BLaER1 (cell line): ENCODE results near the gene MRPL55.
"Not testable (repeated sequence)": the region's sequence is repeated elsewhere in the genome, so short reads cannot be mapped to it uniquely, and the experiment has no call there.

Experiments used
- H3K27ac ChIP-seq: shearing (Covaris generic); formaldehyde crosslinking; 2 replicates; pipeline ENCODE4 v1.8.1; 2022
- H3K27me3 ChIP-seq: shearing (Covaris generic); formaldehyde crosslinking; 2 replicates; pipeline ENCODE4 v1.8.1; 2022
- H3K36me3 ChIP-seq: shearing (Covaris generic); formaldehyde crosslinking; 2 replicates; pipeline ENCODE4 v1.8.1; 2022
- H3K4me1 ChIP-seq: shearing (Covaris generic); formaldehyde crosslinking; 2 replicates; pipeline ENCODE4 v1.8.1; 2022
- H3K4me2 ChIP-seq: shearing (Covaris generic); formaldehyde crosslinking; 2 replicates; pipeline ENCODE4 v1.8.1; 2022
- H3K4me3 ChIP-seq: shearing (Covaris generic); formaldehyde crosslinking; 2 replicates; pipeline ENCODE4 v1.8.1; 2022
- H3K9ac ChIP-seq: shearing (Covaris generic); formaldehyde crosslinking; 2 replicates; pipeline ENCODE4 v1.8.1; 2022
- H3K9me3 ChIP-seq: shearing (Covaris generic); formaldehyde crosslinking; 2 replicates; pipeline ENCODE4 v1.8.1; 2022
- H4K20me1 ChIP-seq: shearing (Covaris generic); formaldehyde crosslinking; 2 replicates; pipeline ENCODE4 v1.8.1; 2022
- Cebpa-rat ChIP-seq: shearing (Covaris generic); IDR thresholded peaks from 2 replicates; pipeline ENCODE4 v1.8.1; 2022

The MRPL55 gene

GRCh38 chr1:228125185-228125584 is 16.1 kb upstream of the MRPL55 start:
- H3K4me1 ChIP-seq = no peaks in the 10 kb centered on the region
- H3K27ac ChIP-seq = no peak overlapping the region
- no peak overlapping the region for H3K4me2 ChIP-seq
- no peaks in the 10 kb centered on the region for H3K36me3 ChIP-seq
- H3K9me3 ChIP-seq = no peaks in the 10 kb centered on the region
- TF ChIP-seq Cebpa-rat = no peak
- H4K20me1 ChIP-seq = no peaks in the 10 kb centered on the region
- H3K4me3 ChIP-seq = no peak overlapping the region
- H3K27me3 ChIP-seq = no peaks in the 10 kb centered on the region
- no peak overlapping the region for H3K9ac ChIP-seq

- Histone ChIP-seq H3K4me1 (no peaks in the 10 kb centered on the region), H3K4me2 (no peak overlapping the region), H4K20me1 (no peaks in the 10 kb centered on the region), H3K27ac (no peak overlapping the region), H3K9me3 (peaks cover 11% of the 10 kb centered on the region), H3K4me3 (no peak overlapping the region), H3K9ac (no peak overlapping the region), H3K36me3 (no peaks in the 10 kb centered on the region), H3K27me3 (no peaks in the 10 kb centered on the region)
- no peak for TF ChIP-seq Cebpa-rat
Observed at GRCh38 chr1:228123505-228123904, 14.4 kb upstream of the MRPL55 start.

GRCh38 chr1:228122921-228123441 is 13.9 kb upstream of the MRPL55 start:
- Histone ChIP-seq H3K27ac (no peak overlapping the region), H3K4me3 (no peak overlapping the region), H3K4me2 (no peak overlapping the region), H3K27me3 (no peaks in the 10 kb centered on the region), H3K9ac (no peak overlapping the region), H3K4me1 (no peaks in the 10 kb centered on the region), H3K9me3 (peaks cover 16% of the 10 kb centered on the region), H3K36me3 (no peaks in the 10 kb centered on the region), H4K20me1 (no peaks in the 10 kb centered on the region)
- TF ChIP-seq Cebpa-rat = no peak

DNA sequence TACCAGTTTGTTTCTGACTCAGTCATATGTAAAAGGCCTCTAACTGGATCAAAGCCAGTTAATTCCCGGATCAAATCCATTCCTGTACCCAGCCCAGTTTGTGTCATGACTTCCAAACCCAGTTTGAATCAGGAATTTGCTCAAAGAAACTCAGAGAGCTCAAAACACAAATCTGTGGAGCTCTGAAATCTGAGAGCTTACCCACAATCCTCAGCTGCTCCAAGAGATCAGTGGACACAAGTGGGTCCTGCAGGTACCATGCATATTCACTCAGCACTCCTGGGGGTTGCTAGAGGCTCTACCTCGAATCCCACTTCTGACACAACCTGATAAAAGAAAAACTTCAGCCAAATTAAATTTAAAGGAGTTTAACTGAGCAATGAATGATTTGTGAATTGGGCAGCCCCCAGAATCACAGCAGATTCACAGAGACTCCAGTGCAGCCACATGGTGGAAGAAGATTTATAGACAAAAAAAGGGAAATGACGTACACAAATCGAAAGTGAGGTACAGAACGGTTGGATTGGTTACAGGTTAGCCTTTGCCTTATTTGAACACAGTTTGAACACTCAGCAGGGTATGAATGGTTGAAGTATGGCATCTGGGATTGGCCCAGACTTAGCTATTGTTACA is 11.9 kb upstream of the MRPL55 start:
- Histone ChIP-seq H4K20me1 (no peaks in the 10 kb centered on the region), H3K9me3 (peaks cover 36% of the 10 kb centered on the region), H3K4me3 (no peak overlapping the region), H3K4me1 (no peaks in the 10 kb centered on the region), H3K36me3 (no peaks in the 10 kb centered on the region), H3K27ac (no peak overlapping the region), H3K4me2 (no peak overlapping the region), H3K27me3 (no peaks in the 10 kb centered on the region), H3K9ac (no peak overlapping the region)
- TF ChIP-seq Cebpa-rat = no peak

DNA sequence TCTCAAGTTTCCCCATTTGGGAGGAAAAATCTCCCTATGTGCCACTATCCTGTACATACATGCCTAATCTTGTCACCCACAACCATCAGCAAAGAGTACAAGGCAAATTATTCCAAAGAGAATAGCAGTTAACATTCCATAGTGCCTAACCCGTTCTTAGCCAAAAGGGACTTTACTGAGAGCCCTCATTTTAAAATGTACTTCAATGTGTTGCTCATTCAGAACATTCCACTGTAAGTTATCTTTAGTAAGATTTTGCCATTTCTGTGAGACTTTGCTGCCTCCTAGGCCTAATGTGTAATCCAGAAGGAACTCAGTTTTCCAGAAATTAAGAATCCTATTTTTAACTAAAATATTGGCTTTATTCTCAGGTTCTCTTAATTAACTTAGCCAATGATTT is 11.3 kb upstream of the MRPL55 start:
- no peak for TF ChIP-seq Cebpa-rat
- no peak overlapping the region for H3K4me3 ChIP-seq
- no peaks in the 10 kb centered on the region for H4K20me1 ChIP-seq
- H3K27ac ChIP-seq = no peak overlapping the region
- H3K4me1 ChIP-seq = no peaks in the 10 kb centered on the region
- H3K27me3 ChIP-seq = no peaks in the 10 kb centered on the region
- H3K36me3 ChIP-seq = no peaks in the 10 kb centered on the region
- H3K9ac ChIP-seq = no peak overlapping the region
- peaks cover 41% of the 10 kb centered on the region for H3K9me3 ChIP-seq
- no peak overlapping the region for H3K4me2 ChIP-seq

DNA sequence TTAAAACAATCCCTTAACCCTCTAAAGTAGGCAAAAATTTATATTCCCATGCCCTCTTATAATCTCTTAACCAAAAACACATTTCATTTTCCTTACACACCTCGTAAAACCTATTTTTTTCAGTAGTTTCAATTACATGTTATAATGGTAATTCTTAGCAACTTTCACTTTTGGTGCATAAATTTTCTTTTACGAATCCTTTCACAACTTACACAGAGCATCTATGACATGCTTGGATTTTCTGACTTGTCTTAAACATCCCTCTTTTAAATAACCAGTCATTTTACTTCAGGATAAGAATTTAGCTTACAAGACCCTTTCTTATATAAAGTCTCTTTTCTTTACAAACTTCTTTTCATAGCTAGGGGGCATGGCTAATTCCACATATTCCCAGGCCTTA is 8.9 kb upstream of the MRPL55 start:
- no peak overlapping the region for H3K9ac ChIP-seq
- no peak overlapping the region for H3K4me3 ChIP-seq
- H3K27me3 ChIP-seq = no peaks in the 10 kb centered on the region
- no peak overlapping the region for H3K27ac ChIP-seq
- H4K20me1 ChIP-seq = no peaks in the 10 kb centered on the region
- no peaks in the 10 kb centered on the region for H3K4me1 ChIP-seq
- no peak overlapping the region for H3K4me2 ChIP-seq
- no peaks in the 10 kb centered on the region for H3K36me3 ChIP-seq
- H3K9me3 ChIP-seq = peaks cover 41% of the 10 kb centered on the region
- TF ChIP-seq Cebpa-rat = no peak

- no peaks in the 10 kb centered on the region for H3K36me3 ChIP-seq
- H4K20me1 ChIP-seq = no peaks in the 10 kb centered on the region
- no peak overlapping the region for H3K4me3 ChIP-seq
- no peak for TF ChIP-seq Cebpa-rat
- no peak overlapping the region for H3K4me2 ChIP-seq
- no peaks in the 10 kb centered on the region for H3K27me3 ChIP-seq
- no peak overlapping the region for H3K9ac ChIP-seq
- H3K9me3 ChIP-seq = peaks cover 41% of the 10 kb centered on the region
- no peak overlapping the region for H3K27ac ChIP-seq
- H3K4me1 ChIP-seq = no peaks in the 10 kb centered on the region
Observed at GRCh38 chr1:228117335-228117734, 8.2 kb upstream of the MRPL55 start.

- H3K4me2 ChIP-seq = no peak overlapping the region
- no peaks in the 10 kb centered on the region for H3K36me3 ChIP-seq
- H3K4me3 ChIP-seq = no peak overlapping the region
- H3K9ac ChIP-seq = no peak overlapping the region
- H3K9me3 ChIP-seq = peaks cover 41% of the 10 kb centered on the region
- peaks cover 9% of the 10 kb centered on the region for H3K4me1 ChIP-seq
- no peak overlapping the region for H3K27ac ChIP-seq
- H3K27me3 ChIP-seq = no peaks in the 10 kb centered on the region
- H4K20me1 ChIP-seq = no peaks in the 10 kb centered on the region
- no peak for TF ChIP-seq Cebpa-rat
Observed at GRCh38 chr1:228114827-228115226, 5.7 kb upstream of the MRPL55 start.

- peaks cover 9% of the 10 kb centered on the region; the same call in 1 of the 2 replicates for H4K20me1 ChIP-seq
- no peak overlapping the region for H3K27ac ChIP-seq
- no peak overlapping the region for H3K9ac ChIP-seq
- no peaks in the 10 kb centered on the region for H3K27me3 ChIP-seq
- peaks cover 21% of the 10 kb centered on the region for H3K4me1 ChIP-seq
- H3K9me3 ChIP-seq = peaks cover 21% of the 10 kb centered on the region
- peaks cover 5% of the 10 kb centered on the region for H3K36me3 ChIP-seq
- no peak overlapping the region for H3K4me2 ChIP-seq
- TF ChIP-seq Cebpa-rat = no peak
- no peak overlapping the region for H3K4me3 ChIP-seq
Observed at GRCh38 chr1:228112617-228113016, 3.5 kb upstream of the MRPL55 start.

DNA sequence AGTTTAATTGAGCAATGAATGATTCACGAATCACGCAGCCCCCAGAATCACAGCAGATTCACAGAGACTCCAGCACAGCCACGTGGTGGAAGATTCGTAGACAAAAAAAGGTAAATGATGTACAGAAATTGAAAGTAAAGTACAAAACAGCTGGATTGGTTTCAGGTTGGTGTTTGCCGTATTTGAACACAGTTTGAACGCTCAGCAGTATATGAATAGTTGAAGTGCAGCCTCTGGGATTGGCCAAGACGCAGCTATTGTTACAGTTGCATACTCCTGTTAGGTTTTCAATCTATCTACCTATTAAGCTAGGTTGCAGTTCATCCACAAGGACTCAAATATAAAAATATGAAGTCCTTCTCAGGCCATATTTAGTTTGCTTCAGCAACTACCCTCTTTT is 3.1 kb upstream of the MRPL55 start:
- H3K4me3 ChIP-seq = no peak overlapping the region
- H3K27ac ChIP-seq = no peak overlapping the region
- no peak for TF ChIP-seq Cebpa-rat
- H3K9me3 ChIP-seq = peaks cover 17% of the 10 kb centered on the region
- no peaks in the 10 kb centered on the region for H3K27me3 ChIP-seq
- peaks cover 25% of the 10 kb centered on the region for H3K4me1 ChIP-seq
- H3K9ac ChIP-seq = no peak overlapping the region
- H3K36me3 ChIP-seq = peaks cover 10% of the 10 kb centered on the region
- peaks cover 13% of the 10 kb centered on the region; the same call in 1 of the 2 replicates for H4K20me1 ChIP-seq
- no peak overlapping the region for H3K4me2 ChIP-seq

DNA sequence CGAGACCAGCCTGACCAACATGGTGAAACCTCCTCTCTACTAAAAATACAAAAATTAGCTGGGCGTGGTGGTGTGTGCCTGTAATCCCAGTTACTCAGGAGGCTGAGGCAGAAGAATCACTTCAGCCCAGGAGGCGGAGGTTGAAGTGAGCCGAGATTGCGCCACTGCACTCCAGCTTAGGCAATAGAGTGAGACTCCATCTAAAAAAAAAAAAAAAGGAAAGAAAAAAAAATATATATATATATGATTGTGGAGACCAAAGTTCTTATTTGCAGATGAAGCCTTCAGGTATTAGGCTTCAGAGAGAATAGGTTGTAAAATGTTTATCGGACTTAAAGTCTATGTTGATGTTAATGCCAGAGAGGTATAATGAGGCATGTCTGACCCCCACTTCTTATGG is 2.2 kb upstream of the MRPL55 start:
- Histone ChIP-seq H4K20me1 (peaks cover 15% of the 10 kb centered on the region; the same call in 1 of the 2 replicates), H3K4me1 (peaks cover 25% of the 10 kb centered on the region), H3K36me3 (peaks cover 18% of the 10 kb centered on the region)
- H3K27me3 ChIP-seq, H3K4me3 ChIP-seq, H3K27ac ChIP-seq, H3K9me3 ChIP-seq, H3K9ac ChIP-seq, H3K4me2 ChIP-seq: not testable (repeated sequence)
